SK-N-DZ (cell line): ENCODE results near the gene PDE11A.
A peak's percentile ranks its signal among the peaks of the same experiment; 100 is the strongest.

Source experiments
- DNase-seq: peaks from one replicate; pipeline ENCODE4 v3.0.0-alpha.2; 2015; ENCODE audit warnings: low spot score

PDE11A gene

DNA sequence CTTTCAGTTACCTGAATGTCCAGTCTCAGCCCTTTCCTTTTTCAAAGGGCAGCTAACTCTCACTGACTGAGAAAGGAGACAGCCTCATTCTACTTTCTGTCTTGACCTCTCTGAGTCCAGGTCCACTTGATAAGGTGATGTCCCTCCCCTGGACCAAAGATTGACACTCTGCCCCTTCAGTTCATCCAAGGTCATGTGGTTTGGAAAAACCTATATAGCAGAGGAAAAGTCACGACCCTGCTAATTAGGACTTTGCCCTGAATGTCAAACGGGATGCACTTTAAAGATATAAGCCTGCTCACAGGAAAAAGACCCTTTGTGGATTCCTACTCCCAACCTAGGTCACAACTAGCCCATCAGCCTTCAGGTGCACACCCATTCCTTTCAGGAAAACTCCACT, 471.7 kb downstream of the PDE11A start:
- no peak for DNase-seq

- no peak for DNase-seq
These were observed 472.6 kb downstream of the PDE11A start for GRCh38 chr2:177599956-177600355.

GRCh38 chr2:177599139-177599688, 473.4 kb downstream of the PDE11A start:
- no peak for DNase-seq

DNA sequence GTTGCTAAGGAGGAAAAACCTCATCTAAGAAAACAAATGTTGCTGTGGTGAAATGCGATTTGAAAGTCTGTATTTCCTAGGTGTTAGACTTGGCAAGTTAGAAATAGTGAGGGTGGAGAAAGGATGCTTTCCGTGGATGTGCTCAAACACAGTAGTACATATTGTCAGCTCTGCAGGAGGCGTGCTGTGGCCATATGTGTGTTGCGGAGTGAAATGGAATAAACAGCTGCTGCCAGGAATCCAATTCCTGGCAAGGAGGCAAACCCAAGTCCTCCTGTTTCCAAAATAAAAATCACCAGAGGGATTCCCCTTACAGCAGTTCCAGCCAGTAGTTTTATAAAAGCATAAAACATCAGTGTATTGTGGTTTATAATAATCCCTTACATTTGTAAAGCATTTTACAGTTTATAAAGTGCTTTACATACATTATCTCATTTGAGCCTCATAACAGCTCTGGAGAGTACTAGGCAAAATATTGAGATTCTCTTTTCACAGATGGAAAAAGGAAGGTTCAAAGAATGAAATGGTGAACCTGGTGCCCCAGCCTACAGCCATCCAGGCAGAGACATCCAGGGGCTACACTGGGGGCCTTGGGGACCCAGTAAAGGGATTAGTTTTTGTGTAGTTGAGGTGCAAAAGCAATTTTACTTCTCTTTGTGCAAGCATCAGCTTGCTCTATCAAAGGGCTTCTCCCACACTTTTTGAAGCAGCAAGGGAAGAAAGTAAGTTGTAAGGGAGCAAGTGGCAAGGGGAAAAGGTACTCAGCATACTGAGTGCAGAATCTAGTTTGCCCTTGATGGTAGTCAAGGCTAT, 474.0 kb downstream of the PDE11A start:
- DNase-seq = no peak

GRCh38 chr2:177597759-177598158, 474.8 kb downstream of the PDE11A start:
- peak; percentile 52 for DNase-seq

DNA sequence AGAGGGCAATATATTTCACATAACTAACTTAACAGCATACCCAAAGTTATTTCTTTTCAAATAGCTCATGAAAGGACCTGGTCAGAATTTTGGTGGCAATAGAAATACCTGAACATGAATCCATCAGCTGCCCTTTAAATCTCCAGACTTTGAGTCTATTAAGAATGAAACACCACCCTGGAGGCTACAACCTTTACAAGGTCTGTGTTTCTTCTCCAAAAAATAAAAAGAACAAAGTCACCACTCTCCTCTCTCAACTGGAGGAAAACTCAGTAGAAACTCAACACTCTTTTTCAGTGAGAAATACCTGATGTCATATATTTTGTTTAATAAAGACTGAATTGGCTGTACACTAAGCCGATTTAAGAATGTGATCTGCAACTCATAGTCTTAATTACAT, 475.7 kb downstream of the PDE11A start:
- DNase-seq = no peak

DNA sequence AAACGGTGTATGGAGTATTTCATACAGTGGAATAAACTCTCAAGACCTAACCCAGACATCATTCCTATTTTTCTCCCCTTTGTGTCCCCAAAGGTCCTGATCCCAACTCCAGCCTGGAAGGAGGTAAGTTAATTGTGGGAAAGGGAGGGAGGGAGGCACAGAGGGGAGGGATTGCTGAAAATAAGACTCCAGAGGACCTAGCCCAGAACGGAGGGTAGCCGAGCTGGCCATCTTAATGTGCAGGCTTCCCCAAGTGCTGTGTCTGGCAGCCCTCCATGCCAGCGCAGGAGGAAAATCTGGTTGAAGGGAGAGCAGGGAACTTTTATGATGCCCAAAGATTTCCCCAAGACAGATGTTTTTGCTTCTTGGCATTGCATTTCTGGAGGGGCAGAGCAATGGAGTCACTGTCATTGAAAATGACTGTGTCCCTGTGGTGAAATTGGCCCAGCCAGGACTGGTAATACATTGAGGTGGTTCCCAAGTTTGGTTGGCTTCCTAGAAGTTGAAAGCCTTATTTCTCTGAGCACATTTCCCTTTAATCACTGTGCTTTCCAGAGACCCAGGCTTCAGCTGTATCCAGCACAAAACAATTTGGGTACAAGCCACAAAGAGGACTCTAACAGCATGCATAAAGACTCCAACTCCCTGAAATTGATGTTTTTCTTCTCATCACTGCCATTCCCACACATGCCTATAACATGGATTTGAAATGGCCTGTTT, 477.3 kb downstream of the PDE11A start:
- no peak for DNase-seq

DNA sequence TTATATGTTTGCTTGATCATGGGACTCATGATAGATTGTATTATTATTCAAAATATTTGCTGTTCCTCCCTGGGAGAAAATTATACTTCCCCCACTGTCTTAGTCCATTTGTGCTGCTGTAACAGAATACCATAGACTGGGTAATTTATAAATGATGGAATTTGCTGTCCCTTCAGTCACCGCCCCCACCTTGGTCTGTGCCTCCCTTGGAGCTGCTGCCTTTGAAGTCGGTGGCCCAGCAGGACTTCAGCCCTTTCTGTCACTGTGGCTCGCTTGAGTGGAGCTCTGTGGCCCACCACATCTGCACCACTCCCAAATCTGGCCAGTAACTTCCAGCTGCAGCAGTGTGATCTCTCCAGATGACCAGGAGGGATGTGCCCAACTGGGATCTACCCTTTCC, 479.2 kb downstream of the PDE11A start:
- DNase-seq = no peak

DNA sequence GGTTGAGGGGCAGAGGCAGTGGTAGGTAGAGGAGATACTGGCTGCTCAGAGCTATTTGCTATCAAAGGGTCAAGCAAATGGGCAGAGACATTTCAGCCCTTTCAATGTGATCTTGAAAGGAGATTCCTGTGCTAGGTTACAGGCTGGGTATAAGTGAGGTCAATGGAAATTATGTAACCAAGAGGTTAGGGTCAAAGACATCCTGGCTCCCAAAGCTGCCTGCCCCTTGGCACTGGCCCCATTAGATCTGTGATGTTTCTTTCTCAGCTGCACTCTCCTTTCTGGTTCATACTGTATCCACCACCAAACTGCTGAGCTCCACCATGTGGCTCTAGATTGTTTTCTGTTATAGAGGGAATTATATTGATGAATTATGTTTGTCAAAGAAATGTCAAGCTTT, 479.6 kb downstream of the PDE11A start:
- DNase-seq = no peak

GRCh38 chr2:177592397-177592796, 480.2 kb downstream of the PDE11A start:
- no peak for DNase-seq

DNA sequence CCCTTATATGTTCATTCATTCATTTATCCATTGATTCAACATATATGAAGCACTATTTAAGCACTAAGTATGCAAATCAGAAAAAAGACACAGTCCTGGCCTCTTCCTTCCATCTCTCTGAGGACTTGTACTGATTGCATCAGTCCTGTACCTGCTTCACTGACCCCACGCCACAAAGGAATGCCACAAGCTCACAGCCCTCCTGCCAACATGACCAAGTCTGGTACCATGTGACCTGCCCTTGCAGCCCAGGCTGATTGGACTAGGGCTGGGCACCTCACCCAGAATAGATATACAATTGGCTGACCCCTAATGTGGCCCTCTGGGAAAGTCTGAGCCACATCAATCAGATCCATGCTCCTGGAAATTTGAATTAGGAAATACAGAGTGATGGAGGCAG, 483.4 kb downstream of the PDE11A start:
- no peak for DNase-seq

DNA sequence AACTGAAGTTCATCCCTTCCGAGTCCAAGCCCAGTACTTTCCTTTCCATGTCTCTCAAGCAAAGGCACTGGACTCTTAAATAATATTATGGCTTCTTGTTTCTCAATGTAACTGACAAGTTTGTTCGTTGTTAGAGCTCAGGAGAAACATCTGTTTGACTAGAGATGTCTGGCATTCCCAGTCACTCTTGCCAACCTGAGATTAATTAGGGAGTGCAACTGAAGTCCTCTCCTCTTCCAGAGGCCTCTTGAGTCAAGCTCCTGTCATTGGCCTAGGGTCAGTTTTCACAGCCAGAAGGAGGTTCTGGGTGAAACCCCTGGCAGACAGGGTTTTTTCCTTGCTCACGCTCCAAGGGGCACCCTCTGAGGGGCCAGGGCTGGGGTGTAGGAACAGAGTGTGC, 483.9 kb downstream of the PDE11A start:
- no peak for DNase-seq

DNA sequence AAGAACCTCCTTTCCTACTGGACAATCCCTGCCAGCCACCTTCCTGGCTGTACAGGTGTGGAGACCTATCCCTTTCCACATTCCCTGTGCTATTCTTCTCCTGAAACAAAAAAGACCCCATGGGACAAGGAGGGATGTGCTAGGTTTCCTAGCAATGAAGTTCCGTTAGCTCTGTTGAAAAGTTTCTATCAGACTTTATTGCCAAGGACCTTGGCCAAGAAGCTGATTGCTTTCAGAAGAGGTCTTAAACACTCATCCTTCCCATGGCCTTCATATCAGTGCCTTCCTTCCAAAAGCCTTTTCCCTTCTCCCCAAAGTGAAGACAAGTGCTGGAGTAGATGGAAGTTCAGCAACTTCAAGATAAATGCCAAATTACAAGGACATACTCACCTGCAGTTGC, 485.2 kb downstream of the PDE11A start:
- DNase-seq = no peak

DNA sequence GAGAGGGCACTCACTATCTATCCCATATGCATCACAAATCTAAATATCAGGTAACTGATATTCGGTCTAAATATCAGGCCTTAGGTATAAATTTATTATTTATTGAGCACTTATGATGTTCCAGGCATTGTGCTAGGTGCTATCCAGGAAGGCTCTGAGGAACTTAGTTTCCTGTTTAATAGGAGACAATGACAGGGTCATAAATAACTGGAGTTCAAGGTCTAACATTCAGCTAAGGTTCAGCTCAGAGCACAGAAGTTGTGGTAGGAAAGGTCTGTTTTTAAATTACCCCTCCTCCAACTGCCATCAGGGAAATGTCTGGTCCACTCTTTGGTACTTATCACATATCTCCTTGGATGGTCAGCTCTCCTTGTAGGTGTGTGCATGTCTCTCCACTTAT, 486.4 kb downstream of the PDE11A start:
- no peak for DNase-seq

DNA sequence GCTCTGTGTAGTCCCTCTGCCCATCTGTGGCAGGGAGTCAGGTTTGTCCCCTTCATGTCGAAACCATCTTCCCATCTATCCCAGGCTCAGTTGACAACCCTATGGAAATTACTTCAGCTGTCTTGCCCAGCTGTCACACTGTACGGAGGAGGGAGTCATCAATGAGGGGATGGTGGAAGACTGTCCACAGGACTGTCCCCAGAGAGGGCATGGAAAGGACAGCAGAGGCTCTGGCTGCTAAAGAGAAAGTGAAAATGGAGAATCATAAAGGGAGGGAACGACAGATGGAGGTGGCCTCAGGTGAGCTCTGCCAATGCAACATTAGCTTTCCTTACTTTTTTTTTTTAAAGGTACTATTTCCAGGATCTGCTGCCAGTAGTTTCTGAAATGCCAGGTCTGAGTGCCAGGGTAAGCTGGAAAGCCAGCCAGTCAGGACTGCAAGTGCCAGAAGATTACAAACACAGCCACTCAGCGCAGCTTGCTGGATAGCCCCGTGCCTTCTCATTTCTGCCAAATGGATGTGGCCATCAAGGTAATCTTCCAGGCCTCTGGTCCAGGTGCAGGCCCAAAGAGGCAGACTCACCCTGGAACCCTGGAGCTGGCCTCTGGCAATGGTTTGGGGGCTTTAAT, 487.2 kb downstream of the PDE11A start:
- DNase-seq = no peak

DNA sequence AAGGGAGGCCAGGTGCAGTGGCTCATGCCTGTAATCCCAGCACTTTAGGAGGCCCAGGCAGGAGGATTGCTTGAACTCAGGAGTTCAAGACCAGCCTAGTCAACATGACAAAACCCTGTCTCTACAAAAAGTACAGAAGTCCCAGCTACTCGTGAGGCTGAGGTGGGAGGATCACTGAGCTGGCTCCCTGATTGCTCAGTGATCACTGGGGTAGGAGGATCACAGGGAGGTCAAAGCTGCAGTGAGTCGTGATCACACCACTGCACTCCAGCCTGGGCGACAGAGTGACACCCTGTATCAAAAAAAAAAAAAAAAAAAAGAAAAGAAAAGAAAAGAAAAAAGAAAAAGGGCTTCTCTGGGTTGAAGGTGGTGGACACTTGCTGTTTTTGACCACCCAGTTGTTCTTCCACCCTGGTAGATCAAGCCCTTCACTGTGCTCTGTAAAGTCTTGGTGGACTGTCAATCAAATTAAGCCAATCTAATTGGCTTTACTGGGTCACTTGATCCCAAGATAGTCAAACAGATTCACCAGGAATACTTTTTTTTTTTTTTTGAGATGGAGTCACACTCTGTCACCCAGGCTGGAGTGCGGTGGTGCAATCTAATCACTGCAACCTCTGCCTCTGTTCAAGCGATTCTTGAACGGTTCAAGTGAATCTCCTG, 488.4 kb downstream of the PDE11A start:
- DNase-seq = peak; percentile 68

- no peak for DNase-seq
These were observed 490.6 kb downstream of the PDE11A start for GRCh38 chr2:177582000-177582399.

- no peak for DNase-seq
These were observed 493.0 kb downstream of the PDE11A start for GRCh38 chr2:177579486-177580036.

DNA sequence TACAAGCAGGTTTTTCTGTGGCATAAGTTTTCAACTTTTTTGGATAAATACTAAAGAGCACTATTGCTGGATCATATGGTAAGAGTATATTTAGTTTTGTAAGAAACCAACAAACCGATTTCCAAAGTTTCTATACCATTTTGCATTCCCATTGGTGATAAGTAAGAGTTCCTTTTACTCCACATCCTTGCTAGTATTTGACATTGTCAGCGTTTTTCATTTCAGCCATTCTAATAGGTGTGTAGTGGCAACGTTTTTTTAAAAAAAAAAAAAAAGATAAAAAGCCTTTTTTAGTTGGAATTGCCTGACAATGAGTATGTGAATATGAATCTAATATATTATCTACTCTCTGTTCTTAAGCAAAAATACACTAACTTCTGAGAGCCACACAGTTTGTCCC, 494.1 kb downstream of the PDE11A start:
- no peak for DNase-seq

GRCh38 chr2:177577075-177577474, 495.5 kb downstream of the PDE11A start:
- DNase-seq = no peak

DNA sequence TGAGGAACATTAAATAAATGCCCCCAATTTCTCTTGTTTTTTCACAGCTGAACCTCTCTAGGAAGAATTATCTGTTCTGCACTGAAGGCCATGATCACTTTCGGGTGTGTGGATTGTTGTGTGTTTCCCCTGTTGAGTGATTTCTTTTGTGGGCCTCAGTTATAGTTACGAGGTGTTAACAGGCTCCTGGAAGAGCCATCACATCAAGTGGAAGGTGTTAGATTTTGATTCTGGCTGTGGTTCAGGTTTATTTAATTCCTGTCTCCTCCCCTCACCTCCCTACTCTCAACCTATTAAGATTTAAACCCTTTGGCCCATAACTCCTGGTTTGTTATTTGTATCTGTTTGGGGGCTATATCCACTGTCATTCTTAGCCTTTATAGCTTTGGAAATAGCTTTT, 497.2 kb downstream of the PDE11A start:
- DNase-seq = no peak

DNA sequence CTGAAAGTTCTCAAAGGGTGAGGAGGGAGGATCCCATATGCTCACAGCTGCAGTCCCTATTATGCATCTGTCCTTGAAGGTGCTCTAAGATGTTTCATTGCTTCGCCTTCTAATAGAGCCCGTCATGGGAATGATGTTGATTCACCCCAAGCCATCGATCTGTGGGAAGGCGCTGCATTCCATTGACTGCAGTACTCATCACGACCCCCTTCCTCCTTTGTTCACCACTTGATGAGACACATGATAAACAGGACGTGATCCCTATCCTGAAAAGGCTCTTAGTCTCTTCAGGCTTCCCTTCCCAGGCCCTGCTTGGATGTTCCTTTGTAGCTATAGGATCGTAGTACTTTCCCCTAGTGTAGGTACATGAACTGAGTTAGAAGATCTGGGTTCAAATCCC, 498.2 kb downstream of the PDE11A start:
- DNase-seq = no peak
